Heart left ventricle (tissue), 13 donors: ENCODE data around the gene PRIMA1.

Source experiments
- POLR2A ChIP-seq, 2 donors: fragments of 450-650 bp; IDR thresholded peaks; one replicate each; pipeline ENCODE4 v1.6.1; 2017; ENCODE audit warnings: antibody characterized with exemption in 2 of 2, mild to moderate bottlenecking in 2 of 2, moderate library complexity in 2 of 2
- TF ChIP-seq, protein P1 (sequence below), 12 donors: fragments of 200-600 bp; sonication (generic) in 4 of 12; IDR thresholded peaks; one replicate each; pipeline versions ENCODE4 v1.5.0 to v1.8.0; 2018 to 2022; ENCODE audit warnings: antibody characterized with exemption in 12 of 12, mild to moderate bottlenecking in 5 of 12
- donor health status: ischemic (EF 13 %, LVEDD 7.1; RV severe dilation, severe dysfunction).
- donor health status: DM: no; HTN: yes; CAD: no.
- donor health status: DM: no; HTN: no; CAD: no.
- donor health status: ischemic (EF 25% LVEDD 6.9; RV normal size, moderate dysfunction).
- donor health status: ischemic (EF 25% LVEDD 5.7; RV mildly dilated, moderate dysfunction).
- donor health status: ischemic (EF 35%, LVEDD 5.7; RV mildly dilated, moderate dysfunction).
- donor health status: nonischemic (EF 11% LVEDD 7.7; RV severe dilation, severe dysfunction).
- donor health status: DM: yes; HTN: yes; CAD: no.
- donor health status: PGD.
- donor health status: ischemic (EF 29% LVEDD 5.4; RV normal size, mild dysfunction).
- donor health status: nonischemic (EF 23%, LVEDD 6.1; RV moderate dilation, normal function).

DNA sequence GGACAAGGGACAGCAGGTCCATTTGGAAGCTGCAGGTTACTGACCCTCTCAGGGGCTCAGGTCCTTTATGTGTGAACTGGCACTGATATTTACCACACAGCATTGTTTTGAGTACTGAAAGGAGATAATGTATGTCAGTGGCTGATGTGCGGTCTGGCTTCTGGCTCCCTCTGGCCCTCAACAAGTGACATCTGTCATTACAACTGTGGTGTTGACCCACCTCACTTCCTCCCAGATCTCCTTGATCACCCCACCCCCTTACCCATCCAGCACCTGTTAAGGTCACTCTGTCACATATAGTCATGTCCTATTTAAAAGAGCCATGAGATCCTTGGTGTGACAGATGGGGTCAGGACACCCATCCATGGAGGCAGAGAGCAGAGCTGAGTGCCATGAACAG, 22.7 kb upstream of the PRIMA1 start:
- TF ChIP-seq, protein P1, sequence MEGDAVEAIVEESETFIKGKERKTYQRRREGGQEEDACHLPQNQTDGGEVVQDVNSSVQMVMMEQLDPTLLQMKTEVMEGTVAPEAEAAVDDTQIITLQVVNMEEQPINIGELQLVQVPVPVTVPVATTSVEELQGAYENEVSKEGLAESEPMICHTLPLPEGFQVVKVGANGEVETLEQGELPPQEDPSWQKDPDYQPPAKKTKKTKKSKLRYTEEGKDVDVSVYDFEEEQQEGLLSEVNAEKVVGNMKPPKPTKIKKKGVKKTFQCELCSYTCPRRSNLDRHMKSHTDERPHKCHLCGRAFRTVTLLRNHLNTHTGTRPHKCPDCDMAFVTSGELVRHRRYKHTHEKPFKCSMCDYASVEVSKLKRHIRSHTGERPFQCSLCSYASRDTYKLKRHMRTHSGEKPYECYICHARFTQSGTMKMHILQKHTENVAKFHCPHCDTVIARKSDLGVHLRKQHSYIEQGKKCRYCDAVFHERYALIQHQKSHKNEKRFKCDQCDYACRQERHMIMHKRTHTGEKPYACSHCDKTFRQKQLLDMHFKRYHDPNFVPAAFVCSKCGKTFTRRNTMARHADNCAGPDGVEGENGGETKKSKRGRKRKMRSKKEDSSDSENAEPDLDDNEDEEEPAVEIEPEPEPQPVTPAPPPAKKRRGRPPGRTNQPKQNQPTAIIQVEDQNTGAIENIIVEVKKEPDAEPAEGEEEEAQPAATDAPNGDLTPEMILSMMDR (IDR thresholded peaks at IDR 0.05): no peak
- no peak for TF ChIP-seq POLR2A (IDR thresholded peaks at IDR 0.05)
